HL-60 (cell line): ENCODE measurements around the gene FHDC1.

ENCODE experiments used
- POLR2AphosphoS5 ChIP-seq: IDR thresholded peaks from 2 replicates; pipeline ENCODE4 v1.6.1; 2012; ENCODE audit warnings: low read depth
- TF ChIP-seq, protein P1 (sequence below): IDR thresholded peaks from 2 replicates; pipeline ENCODE4 v1.6.1; 2012; ENCODE audit warnings: low read depth; ENCODE audit not compliant: insufficient replicate concordance
- TF ChIP-seq, protein P2 (sequence below): IDR thresholded peaks from one replicate; pipeline ENCODE4 v1.5.1; 2011; ENCODE audit warnings: low read length, control low read depth, inconsistent platforms; ENCODE audit not compliant: insufficient read depth

DNA sequence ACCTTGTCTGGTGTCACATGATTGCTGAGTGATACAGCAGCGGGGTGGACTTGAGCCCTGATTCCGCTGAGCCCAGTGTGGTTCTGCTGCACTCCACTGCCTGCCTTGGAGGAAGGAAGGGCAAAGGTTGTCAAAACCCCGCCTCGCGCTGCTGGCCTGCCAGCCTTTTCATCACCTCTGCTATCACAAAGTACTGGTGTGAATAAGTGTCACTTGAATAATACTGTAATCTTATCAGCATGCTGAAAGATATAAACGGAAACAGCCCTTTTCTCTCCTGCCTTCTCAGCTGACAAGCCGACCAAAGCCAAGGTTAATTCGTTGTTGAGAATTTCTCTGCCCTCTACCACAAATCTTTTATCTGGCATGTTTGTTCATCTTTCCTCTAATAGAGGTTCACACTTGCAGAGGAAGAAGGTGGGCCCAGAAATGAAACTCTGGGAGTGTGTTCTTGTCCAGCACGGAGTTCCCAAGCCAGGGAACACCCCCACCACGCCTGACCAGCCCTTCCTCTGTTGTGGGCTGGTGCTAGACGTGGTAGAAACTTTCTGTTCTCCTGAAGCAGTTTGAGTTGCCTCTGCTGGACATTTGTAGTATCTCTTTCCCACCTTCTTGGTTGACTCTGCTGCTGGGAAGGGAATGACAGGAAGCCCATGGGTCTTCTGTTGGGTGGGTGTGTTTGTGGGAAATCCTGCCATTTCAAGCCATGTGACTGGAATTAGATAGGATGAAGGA is 21.5 kb downstream of the FHDC1 start:
- TF ChIP-seq, protein P1, sequence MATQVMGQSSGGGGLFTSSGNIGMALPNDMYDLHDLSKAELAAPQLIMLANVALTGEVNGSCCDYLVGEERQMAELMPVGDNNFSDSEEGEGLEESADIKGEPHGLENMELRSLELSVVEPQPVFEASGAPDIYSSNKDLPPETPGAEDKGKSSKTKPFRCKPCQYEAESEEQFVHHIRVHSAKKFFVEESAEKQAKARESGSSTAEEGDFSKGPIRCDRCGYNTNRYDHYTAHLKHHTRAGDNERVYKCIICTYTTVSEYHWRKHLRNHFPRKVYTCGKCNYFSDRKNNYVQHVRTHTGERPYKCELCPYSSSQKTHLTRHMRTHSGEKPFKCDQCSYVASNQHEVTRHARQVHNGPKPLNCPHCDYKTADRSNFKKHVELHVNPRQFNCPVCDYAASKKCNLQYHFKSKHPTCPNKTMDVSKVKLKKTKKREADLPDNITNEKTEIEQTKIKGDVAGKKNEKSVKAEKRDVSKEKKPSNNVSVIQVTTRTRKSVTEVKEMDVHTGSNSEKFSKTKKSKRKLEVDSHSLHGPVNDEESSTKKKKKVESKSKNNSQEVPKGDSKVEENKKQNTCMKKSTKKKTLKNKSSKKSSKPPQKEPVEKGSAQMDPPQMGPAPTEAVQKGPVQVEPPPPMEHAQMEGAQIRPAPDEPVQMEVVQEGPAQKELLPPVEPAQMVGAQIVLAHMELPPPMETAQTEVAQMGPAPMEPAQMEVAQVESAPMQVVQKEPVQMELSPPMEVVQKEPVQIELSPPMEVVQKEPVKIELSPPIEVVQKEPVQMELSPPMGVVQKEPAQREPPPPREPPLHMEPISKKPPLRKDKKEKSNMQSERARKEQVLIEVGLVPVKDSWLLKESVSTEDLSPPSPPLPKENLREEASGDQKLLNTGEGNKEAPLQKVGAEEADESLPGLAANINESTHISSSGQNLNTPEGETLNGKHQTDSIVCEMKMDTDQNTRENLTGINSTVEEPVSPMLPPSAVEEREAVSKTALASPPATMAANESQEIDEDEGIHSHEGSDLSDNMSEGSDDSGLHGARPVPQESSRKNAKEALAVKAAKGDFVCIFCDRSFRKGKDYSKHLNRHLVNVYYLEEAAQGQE, result no peak
- TF ChIP-seq, protein P2, sequence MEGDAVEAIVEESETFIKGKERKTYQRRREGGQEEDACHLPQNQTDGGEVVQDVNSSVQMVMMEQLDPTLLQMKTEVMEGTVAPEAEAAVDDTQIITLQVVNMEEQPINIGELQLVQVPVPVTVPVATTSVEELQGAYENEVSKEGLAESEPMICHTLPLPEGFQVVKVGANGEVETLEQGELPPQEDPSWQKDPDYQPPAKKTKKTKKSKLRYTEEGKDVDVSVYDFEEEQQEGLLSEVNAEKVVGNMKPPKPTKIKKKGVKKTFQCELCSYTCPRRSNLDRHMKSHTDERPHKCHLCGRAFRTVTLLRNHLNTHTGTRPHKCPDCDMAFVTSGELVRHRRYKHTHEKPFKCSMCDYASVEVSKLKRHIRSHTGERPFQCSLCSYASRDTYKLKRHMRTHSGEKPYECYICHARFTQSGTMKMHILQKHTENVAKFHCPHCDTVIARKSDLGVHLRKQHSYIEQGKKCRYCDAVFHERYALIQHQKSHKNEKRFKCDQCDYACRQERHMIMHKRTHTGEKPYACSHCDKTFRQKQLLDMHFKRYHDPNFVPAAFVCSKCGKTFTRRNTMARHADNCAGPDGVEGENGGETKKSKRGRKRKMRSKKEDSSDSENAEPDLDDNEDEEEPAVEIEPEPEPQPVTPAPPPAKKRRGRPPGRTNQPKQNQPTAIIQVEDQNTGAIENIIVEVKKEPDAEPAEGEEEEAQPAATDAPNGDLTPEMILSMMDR, result no peak
- no peak for TF ChIP-seq POLR2AphosphoS5
